ENCODE results near the gene METTL6.

DNA sequence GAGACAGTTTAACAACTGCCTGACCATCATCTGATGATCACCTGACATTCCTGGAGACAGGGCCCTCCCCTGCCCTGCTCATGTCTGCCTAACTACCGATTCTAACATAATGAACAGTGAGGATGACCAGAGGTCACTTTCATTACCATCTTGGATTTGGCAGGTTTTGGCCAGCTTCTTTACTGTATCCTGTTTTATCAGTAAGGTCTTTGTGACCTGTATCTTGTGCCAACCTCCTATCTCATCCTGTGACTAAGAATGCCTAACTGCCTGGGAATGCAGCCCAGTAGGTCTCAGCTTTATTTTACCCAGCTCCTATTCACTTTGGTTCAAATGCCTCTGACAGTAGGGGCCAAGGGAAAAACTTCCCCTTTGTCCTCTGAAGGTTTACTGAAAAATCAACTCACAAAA, 40.2 kb downstream of the METTL6 start:
- TF ChIP-seq EZH2 (IDR thresholded peaks at IDR 0.05; ENCODE audit: borderline replicate concordance, low read depth, low read length, poor library complexity, severe bottlenecking) (no peak), CTCF (conservative IDR thresholded peaks at IDR 0.05; ENCODE audit: low read depth, low read length) (no peak)

Measured in A673 (cell line).